GM06990 (cell line): Measurements from ENCODE around the gene JMJD7.

Experiments used
- DNase-seq: peaks from one replicate; pipeline ENCODE4 v3.0.0-alpha.2; 2011; ENCODE audit not compliant: insufficient read length; ENCODE audit errors: extremely low read depth
- H3K27me3 ChIP-seq: replicated peaks from 2 replicates; pipeline ENCODE4 v1.6.0; 2011; ENCODE audit warnings: low read length; ENCODE audit not compliant: control insufficient read depth, insufficient read depth
- H3K36me3 ChIP-seq: 2 replicates; pipeline ENCODE4 v1.5.1; 2011; ENCODE audit warnings: low read length; ENCODE audit not compliant: control insufficient read depth, insufficient read depth
- H3K4me3 ChIP-seq: replicated peaks from 2 replicates; pipeline ENCODE4 v1.5.1; 2011; ENCODE audit warnings: low read depth, mild to moderate bottlenecking, control low read depth, low read length
- CTCF ChIP-seq: IDR thresholded peaks from 2 replicates; pipeline ENCODE4 v1.5.1; 2011; ENCODE audit warnings: low read length, control low read depth, mild to moderate bottlenecking, inconsistent platforms; ENCODE audit not compliant: insufficient read depth, poor library complexity, severe bottlenecking

JMJD7 gene

DNA sequence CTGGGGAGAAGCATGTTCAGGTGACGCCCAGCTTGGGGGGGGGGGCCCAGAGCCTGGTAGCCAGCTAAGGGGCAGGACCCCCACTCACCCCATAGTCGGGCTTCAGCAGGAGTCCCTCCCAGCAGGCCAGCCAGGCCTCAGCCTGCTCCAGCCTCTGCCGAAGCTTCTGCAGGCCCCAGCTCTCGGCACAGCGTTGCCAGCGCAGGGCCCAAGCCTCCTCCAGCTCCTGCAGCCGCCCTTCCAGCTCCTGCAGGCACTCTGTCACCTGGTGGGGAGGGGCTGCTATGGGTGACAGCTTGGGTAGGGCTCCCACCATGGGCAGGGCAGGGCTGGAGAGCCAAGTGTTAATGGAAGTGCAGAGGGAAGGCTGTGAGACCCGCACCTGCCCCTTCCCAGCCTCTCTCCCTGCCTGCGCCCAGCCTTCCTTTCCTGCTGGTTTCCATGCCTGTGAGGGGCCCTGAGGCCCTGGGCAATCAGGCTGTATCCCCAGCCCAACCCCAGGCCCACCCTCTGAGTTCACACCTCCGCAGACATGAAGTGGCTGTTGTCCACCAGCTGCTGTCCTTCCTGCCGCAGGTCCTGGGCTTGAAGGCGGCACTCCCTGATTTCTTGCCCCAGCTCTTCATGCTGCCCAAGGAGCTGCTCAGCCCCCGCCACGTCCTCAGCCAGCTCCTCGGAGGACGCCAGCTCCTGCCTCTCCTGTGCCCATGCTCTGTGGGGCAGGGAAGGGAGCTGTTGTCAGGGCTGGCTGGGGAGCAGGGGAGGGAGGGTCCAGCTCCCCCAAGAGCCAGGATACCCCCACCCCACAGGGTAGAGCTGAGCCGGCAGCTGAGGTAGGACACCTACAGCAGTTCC lies 25.1 kb downstream of the JMJD7 start:
- no peaks in the 10 kb centered on the region; the same call in 1 of the 2 replicates for H3K36me3 ChIP-seq
- no peak for TF ChIP-seq CTCF
- DNase-seq, result no peak
- no peaks in the 10 kb centered on the region; the same call in 1 of the 2 replicates for H3K27me3 ChIP-seq
- no peak overlapping the region for H3K4me3 ChIP-seq

DNA sequence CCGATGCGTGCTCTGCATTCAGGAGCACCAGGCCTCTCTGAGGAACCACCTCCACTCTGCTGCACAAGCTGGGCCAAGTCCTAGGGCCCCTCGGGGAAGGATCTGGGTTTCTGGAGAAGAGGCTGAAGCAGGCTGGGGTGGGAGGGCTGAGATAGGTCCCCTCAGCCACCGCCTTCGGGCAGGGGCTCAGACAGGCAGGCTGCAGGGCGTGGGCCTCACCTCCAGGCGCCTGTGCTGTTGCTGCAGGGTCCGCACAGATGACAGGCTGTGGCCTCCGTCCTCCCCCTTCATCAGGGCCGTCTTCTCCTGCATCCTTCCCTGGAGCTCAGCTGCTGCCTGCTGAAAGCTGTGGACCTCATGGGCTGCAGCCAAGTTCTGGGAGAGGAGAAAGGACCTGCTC lies 25.9 kb downstream of the JMJD7 start:
- no peak for TF ChIP-seq CTCF
- DNase-seq, result no peak
- Histone ChIP-seq H3K36me3 (no peaks in the 10 kb centered on the region), H3K4me3 (no peak overlapping the region), H3K27me3 (no peaks in the 10 kb centered on the region; the same call in 1 of the 2 replicates)

DNA sequence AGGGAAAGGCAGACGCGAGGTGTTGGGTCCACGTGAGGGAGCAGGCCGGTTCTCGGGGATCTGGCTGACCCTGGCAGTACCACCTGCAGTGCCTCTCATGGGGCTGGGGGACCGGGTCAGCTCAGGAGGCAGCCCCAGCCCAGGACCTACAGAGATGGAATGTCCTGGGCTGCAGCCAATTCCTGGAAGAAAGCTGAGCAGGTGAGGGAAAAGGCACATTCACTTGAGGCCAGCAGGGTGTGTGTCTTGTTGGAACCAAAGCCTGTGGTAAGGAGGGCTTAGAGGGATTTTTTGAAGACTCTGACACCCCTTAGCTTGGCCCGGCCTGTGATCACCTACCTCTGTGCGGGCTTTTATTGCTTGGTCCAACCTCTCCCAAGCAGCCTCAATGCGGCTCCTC lies 26.6 kb downstream of the JMJD7 start:
- Histone ChIP-seq H3K27me3 (no peaks in the 10 kb centered on the region; the same call in 1 of the 2 replicates), H3K4me3 (no peak overlapping the region), H3K36me3 (no peaks in the 10 kb centered on the region)
- no peak for TF ChIP-seq CTCF
- DNase-seq, result no peak

- DNase-seq, result no peak
- TF ChIP-seq CTCF, result no peak
- no peaks in the 10 kb centered on the region; the same call in 1 of the 2 replicates for H3K27me3 ChIP-seq
- no peak overlapping the region for H3K4me3 ChIP-seq
- H3K36me3 ChIP-seq, result no peaks in the 10 kb centered on the region
Measured at GRCh38 chr15:41855261-41855961, 27.5 kb downstream of the JMJD7 start.

GRCh38 chr15:41856262-41856661 lies 28.4 kb downstream of the JMJD7 start:
- no peak for DNase-seq
- TF ChIP-seq CTCF, result no peak
- H3K27me3 ChIP-seq, result no peaks in the 10 kb centered on the region; the same call in 1 of the 2 replicates
- H3K4me3 ChIP-seq, result no peak overlapping the region
- H3K36me3 ChIP-seq, result no peaks in the 10 kb centered on the region
